Erythroblast (primary cell): Measurements from ENCODE around the gene NLRP11.

Experiments used
- GATA1 ChIP-seq: IDR thresholded peaks from 2 replicates; pipeline ENCODE4 v1.6.1; 2011; ENCODE audit warnings: low read depth, mild to moderate bottlenecking, control low read depth, low read length, moderate library complexity
- POLR2A ChIP-seq: IDR thresholded peaks from 2 replicates; pipeline ENCODE4 v1.6.1; 2011; ENCODE audit warnings: mild to moderate bottlenecking, low read length

- TF ChIP-seq POLR2A (no peak), GATA1 (no peak)
Measured at GRCh38 chr19:55857149-55857548, 25.4 kb upstream of the NLRP11 start.
